GM12878 (cell line): ENCODE results near the gene EVI5L. TPM values are rescaled to one million over a fixed set of nuclear protein-coding genes. Genes with fewer than 3 reads are reported as not detected.

Experiments used
- CHD2 ChIP-seq: IDR thresholded peaks from 2 replicates; pipeline ENCODE4 v1.6.1; 2011; ENCODE audit warnings: low read depth, low read length, improper control_type of control experiment, borderline replicate concordance
- EED ChIP-seq: sonication (generic); IDR thresholded peaks from 2 replicates; pipeline ENCODE4 v1.6.1; 2016; ENCODE audit warnings: antibody characterized with exemption, low read depth
- IKZF2 ChIP-seq, 2 experiments: fragments of 450-650 bp; IDR thresholded peaks; 2 replicates each; pipeline ENCODE4 v1.6.1; 2017; ENCODE audit warnings: mild to moderate bottlenecking in 2 of 2, moderate library complexity in 2 of 2
- LARP7 ChIP-seq: fragments of 450-650 bp; IDR thresholded peaks from 2 replicates; pipeline ENCODE4 v1.6.1; 2017; ENCODE audit warnings: mild to moderate bottlenecking
- MEF2A ChIP-seq: IDR thresholded peaks from 2 replicates; pipeline ENCODE4 v1.6.1; 2011; ENCODE audit warnings: low read depth, mild to moderate bottlenecking, low read length, moderate library complexity; ENCODE audit not compliant: insufficient read depth
- MTA2 ChIP-seq: fragments of 450-650 bp; IDR thresholded peaks from 2 replicates; pipeline ENCODE4 v1.6.1; 2016; ENCODE audit warnings: low read depth, mild to moderate bottlenecking, moderate library complexity
- RAD21 ChIP-seq: IDR thresholded peaks from 2 replicates; pipeline ENCODE4 v1.6.1; 2011; ENCODE audit warnings: mild to moderate bottlenecking, low read depth, low read length, moderate library complexity; ENCODE audit not compliant: insufficient read depth
- SKIL ChIP-seq: fragments of 450-650 bp; IDR thresholded peaks from 2 replicates; pipeline ENCODE4 v1.6.1; 2017; ENCODE audit warnings: mild to moderate bottlenecking, low read depth, inconsistent platforms; ENCODE audit not compliant: poor library complexity, severe bottlenecking
- SP1 ChIP-seq: IDR thresholded peaks from one replicate; pipeline ENCODE4 v1.6.1; 2011; ENCODE audit warnings: low read depth, low read length
- TBL1XR1 ChIP-seq: IDR thresholded peaks from 2 replicates; pipeline ENCODE4 v1.6.1; 2012; ENCODE audit warnings: low read depth, low read length, improper control_type of control experiment
- YY1 ChIP-seq: IDR thresholded peaks from 2 replicates; pipeline ENCODE4 v1.6.1; 2011; ENCODE audit warnings: low read depth, mild to moderate bottlenecking, low read length
- ZBTB4 ChIP-seq: fragments of 450-650 bp; formaldehyde crosslinking; IDR thresholded peaks from 2 replicates; pipeline ENCODE4 v1.4.0; 2022; ENCODE audit warnings: mild to moderate bottlenecking, moderate library complexity
- polyA plus RNA-seq, 11 experiments: library from polyadenylated mRNA; depleted of rRNA in 4 of 11; unstranded in 6 of 11; stranded (reverse) in 5 of 11; fragments of >200 nt; fragmentation: Nextera tagmentation in 4 of 11; fragmentation: Illumina TruSeq in 1 of 11; extraction: Ambion mirVana in 4 of 11; extraction: Trizol in 1 of 11; gene quantifications; 1 replicate in 1 of 11; 2 replicates in 10 of 11; pipeline versions ENCODE4 v1.2.1 to v1.2.3, GENCODE V29; 2011 to 2016; ENCODE audit warnings: inconsistent platforms in 2 of 11, missing spikeins in 2 of 11, low read depth in 1 of 11
- total RNA-seq, 4 experiments: library from RNA; depleted of rRNA in 3 of 4; stranded (reverse); fragments of >200 nt in 3 of 4; fragmentation: Illumina TruSeq in 1 of 4; extraction: Trizol in 1 of 4; gene quantifications; 2 replicates each; pipeline versions ENCODE4 v1.2.1 to v1.2.3, GENCODE V29; 2013 to 2021

The EVI5L gene
- total and polyA plus RNA-seq, 10 of the 15 experiments (the other 5 are each of a cell fraction or from before 2014, with no cell fraction given) = 0.23 to 13.8 (median 5.0) TPM

GRCh38 chr19:7799640-7800355 lies 30.2 kb upstream of the EVI5L start (continued):
- TF ChIP-seq SKIL (peak; percentile 67), EED (peak; percentile 42; the same call in 1 of the 2 replicates), MEF2A (0 out of 2 replicates have a peak, but pooled peaks have one; percentile 27), CHD2 (peak; percentile 67), MTA2 (peak; percentile 30; the same call in 1 of the 2 replicates), RAD21 (peak; percentile 81), SP1 (no peak), YY1 (peak; percentile 47), LARP7 (0 out of 2 replicates have a peak, but pooled peaks have one; percentile 20), ZBTB4 (CRISPR knock-in tag) (no peak), IKZF2 (IDR thresholded peaks at IDR 0.05) (peak; percentile 28 to 32; a peak in 2 of 4 replicates), TBL1XR1 (no peak)
- TF ChIP-seq, all 136 proteins: peak for 19
